Spleen (tissue), 7 donors: Measurements from ENCODE around the gene DUS2.

Experiments
- POLR2A ChIP-seq, 3 donors: fragments of 450-650 bp; IDR thresholded peaks; one replicate each; pipeline ENCODE4 v1.5.1; 2017; ENCODE audit warnings: antibody characterized with exemption in 3 of 3, mild to moderate bottlenecking in 1 of 3
- POLR2AphosphoS5 ChIP-seq, 3 donors: sonication (generic); formaldehyde crosslinking; IDR thresholded peaks; one replicate each; pipeline ENCODE4 v1.5.1; 2017; ENCODE audit warnings: antibody characterized with exemption in 3 of 3
- TF ChIP-seq, protein P1 (sequence below), 11 experiments: fragments of 200-600 bp in 7 of 11; fragments of 450-650 bp in 4 of 11; sonication (generic) in 4 of 11; IDR thresholded peaks in 8 of 11; conservative IDR thresholded peaks in 3 of 11; 1 replicate in 7 of 11; 2 replicates in 4 of 11; pipeline versions ENCODE4 v1.4.0 to v1.8.0; 2016 to 2021; ENCODE audit warnings: antibody characterized with exemption in 11 of 11, inconsistent platforms in 4 of 11, mild to moderate bottlenecking in 1 of 11
- donor health status: DM: no; HTN: no; CAD: no; lungs with moderate emphysema.
- donor health status: DM: no; HTN: no; CAD: no.
- donor health status: DM: no; HTN: no; CAD: no.

DNA sequence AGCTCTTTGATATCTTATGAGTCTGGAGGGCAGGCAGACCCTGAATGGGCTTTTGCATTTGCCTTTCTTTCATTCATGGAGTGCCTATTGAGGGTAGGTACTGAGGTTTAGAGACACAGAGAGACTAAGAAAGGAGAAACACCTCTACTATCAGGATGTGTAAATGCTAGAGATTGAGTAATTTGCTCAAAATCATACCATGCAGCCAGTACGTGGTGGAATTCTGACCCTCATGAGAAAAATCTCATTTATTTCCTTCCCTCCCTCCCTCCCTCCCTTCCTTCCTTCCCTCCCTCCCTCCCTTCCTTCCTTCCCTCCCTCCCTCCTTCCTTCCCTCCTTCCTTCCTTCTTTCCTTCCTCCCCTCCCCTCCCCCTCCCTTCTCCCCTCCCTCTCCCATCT, 43.7 kb downstream of the DUS2 start:
- TF ChIP-seq, protein P1, sequence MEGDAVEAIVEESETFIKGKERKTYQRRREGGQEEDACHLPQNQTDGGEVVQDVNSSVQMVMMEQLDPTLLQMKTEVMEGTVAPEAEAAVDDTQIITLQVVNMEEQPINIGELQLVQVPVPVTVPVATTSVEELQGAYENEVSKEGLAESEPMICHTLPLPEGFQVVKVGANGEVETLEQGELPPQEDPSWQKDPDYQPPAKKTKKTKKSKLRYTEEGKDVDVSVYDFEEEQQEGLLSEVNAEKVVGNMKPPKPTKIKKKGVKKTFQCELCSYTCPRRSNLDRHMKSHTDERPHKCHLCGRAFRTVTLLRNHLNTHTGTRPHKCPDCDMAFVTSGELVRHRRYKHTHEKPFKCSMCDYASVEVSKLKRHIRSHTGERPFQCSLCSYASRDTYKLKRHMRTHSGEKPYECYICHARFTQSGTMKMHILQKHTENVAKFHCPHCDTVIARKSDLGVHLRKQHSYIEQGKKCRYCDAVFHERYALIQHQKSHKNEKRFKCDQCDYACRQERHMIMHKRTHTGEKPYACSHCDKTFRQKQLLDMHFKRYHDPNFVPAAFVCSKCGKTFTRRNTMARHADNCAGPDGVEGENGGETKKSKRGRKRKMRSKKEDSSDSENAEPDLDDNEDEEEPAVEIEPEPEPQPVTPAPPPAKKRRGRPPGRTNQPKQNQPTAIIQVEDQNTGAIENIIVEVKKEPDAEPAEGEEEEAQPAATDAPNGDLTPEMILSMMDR (IDR thresholded peaks at IDR 0.05 in 8 of 11, conservative IDR thresholded peaks at IDR 0.05 in 3 of 11) = no peak
- no peak for TF ChIP-seq POLR2AphosphoS5 (IDR thresholded peaks at IDR 0.05)
- TF ChIP-seq POLR2A (IDR thresholded peaks at IDR 0.05) = no peak
